Measurements from ENCODE around the gene ARID1A. TPM values are rescaled to one million over a fixed set of nuclear protein-coding genes. Genes with fewer than 3 reads are reported as not detected.

The ARID1A gene
- polyA plus RNA-seq, 1 donor (not counting 4 experiments of a cell fraction or from before 2014, with no cell fraction given) = 10.2 TPM

DNA sequence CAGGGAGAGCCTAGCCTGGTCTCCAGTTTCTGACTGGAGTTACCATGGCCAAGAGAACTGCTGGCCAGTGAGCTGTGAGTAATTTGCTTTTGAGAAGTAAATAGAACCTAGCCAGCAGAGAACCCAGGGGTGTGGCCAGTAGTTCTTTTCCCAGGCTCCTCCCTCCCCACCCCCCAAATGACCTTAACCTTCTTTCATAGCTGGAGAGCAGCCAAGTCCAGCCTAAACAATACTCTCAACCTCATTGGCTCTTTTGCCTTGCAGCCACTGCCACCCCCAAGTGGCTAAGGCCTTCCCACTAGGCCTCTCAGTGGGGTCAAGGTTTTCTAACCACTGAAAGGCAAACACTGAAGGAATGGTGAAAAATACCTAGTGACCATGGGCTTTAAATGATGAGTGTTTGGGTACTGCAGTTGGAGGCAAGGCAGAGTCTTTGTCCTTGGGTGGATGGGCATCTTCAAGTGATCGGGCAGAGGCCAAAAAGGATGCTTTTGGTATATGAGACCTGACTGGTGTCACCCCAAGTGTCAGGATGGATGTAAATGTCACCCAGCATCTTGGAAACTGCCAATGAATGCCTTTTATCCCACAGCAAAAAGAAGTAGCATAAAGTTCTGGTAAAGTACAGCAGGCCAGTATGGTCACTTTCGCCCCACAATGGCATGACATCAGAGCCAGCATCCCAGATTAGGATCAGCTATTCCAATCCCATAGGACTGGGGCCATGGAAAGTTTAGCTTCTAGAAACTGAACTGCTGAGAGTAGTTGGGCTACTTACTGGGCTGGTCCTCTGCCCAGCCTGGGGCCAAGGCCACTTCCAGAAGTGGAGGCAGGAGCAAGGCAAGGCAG, 88.4 kb downstream of the ARID1A start:
- Histone ChIP-seq H3K27ac (ENCODE audit: control insufficient read depth, insufficient read depth, low read length) (no peak overlapping the region), H3K4me3 (ENCODE audit: control insufficient read depth in 2 of 3, extremely low read depth in 1 of 3, insufficient read depth in 2 of 3, low read depth in 1 of 3, low read length in 3 of 3) (no peak overlapping the region), H3K9me3 (ENCODE audit: control insufficient read depth, low read depth, low read length) (no peaks in the 10 kb centered on the region), H3K27me3 (ENCODE audit: control insufficient read depth, extremely low read depth, insufficient read depth, low read length) (no peaks in the 10 kb centered on the region), H3K9ac (ENCODE audit: control insufficient read depth, extremely low read depth, insufficient read depth, low read length) (no peak overlapping the region), H2AFZ (ENCODE audit: control insufficient read depth, low read length) (no peak overlapping the region), H3K9me1 (ENCODE audit: control insufficient read depth, extremely low read depth, insufficient read depth, low read length) (no peaks in the 10 kb centered on the region), H4K20me1 (ENCODE audit: control insufficient read depth, extremely low read depth, insufficient read depth, low read length) (no peaks in the 10 kb centered on the region), H3K79me2 (ENCODE audit: control insufficient read depth, insufficient read depth, low read length) (peaks cover 6% of the 10 kb centered on the region), H3K4me2 (ENCODE audit: control insufficient read depth, extremely low read depth, insufficient read depth, low read depth, low read length) (no peak overlapping the region), H3K4me1 (ENCODE audit: control insufficient read depth, extremely low read depth, insufficient read depth, low read length) (peaks cover 28% of the 10 kb centered on the region), H3K36me3 (ENCODE audit: control insufficient read depth in 2 of 2, extremely low read depth in 1 of 2, insufficient read depth in 2 of 2, low read length in 2 of 2) (peaks cover 15 to 17% of the 10 kb centered on the region in 2 experiments)
- FAIRE-seq (no peak), DNase-seq (ENCODE audit: low read depth, low spot score) (no peak)
- TF ChIP-seq EZH2 (IDR thresholded peaks at IDR 0.05; ENCODE audit: low read length) = no peak
- TF ChIP-seq, protein P1, sequence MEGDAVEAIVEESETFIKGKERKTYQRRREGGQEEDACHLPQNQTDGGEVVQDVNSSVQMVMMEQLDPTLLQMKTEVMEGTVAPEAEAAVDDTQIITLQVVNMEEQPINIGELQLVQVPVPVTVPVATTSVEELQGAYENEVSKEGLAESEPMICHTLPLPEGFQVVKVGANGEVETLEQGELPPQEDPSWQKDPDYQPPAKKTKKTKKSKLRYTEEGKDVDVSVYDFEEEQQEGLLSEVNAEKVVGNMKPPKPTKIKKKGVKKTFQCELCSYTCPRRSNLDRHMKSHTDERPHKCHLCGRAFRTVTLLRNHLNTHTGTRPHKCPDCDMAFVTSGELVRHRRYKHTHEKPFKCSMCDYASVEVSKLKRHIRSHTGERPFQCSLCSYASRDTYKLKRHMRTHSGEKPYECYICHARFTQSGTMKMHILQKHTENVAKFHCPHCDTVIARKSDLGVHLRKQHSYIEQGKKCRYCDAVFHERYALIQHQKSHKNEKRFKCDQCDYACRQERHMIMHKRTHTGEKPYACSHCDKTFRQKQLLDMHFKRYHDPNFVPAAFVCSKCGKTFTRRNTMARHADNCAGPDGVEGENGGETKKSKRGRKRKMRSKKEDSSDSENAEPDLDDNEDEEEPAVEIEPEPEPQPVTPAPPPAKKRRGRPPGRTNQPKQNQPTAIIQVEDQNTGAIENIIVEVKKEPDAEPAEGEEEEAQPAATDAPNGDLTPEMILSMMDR (optimal IDR thresholded peaks at IDR 0.05 in 1 of 3, IDR thresholded peaks at IDR 0.05 in 1 of 3, conservative IDR thresholded peaks at IDR 0.05 in 1 of 3; ENCODE audit: extremely low read depth in 1 of 3, insufficient read depth in 2 of 3, low read length in 3 of 3) = no peak
- dilution Hi-C loops (cut with MboI; ENCODE audit: extremely low pct_ligation_motif_present, low sequenced_read_pairs) = no loop called here

DNA sequence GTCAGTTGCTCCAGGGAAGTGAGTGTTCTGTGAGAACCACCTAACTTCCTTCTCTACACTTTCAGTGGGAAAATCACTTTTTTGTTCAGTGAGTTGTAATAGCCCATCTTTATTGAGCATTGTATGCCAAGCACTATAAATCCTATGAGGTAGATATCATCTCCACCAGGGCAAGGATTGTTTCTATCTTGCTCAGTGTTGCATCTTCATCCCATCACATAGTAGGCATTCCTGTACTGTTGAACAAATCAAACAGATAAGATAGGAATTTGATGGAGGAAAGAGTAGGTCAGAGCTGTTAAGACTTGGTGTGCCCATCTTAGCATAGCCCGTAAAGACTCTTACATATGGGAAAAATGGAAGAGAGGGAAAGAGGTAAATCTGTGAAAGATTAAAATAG, 89.1 kb downstream of the ARID1A start:
- Histone ChIP-seq H3K4me3 (ENCODE audit: control insufficient read depth in 2 of 3, extremely low read depth in 1 of 3, insufficient read depth in 2 of 3, low read depth in 1 of 3, low read length in 3 of 3) (no peak overlapping the region), H3K27ac (ENCODE audit: control insufficient read depth, insufficient read depth, low read length) (no peak overlapping the region), H4K20me1 (ENCODE audit: control insufficient read depth, extremely low read depth, insufficient read depth, low read length) (no peaks in the 10 kb centered on the region), H3K36me3 (ENCODE audit: control insufficient read depth in 2 of 2, extremely low read depth in 1 of 2, insufficient read depth in 2 of 2, low read length in 2 of 2) (peaks cover 9 to 13% of the 10 kb centered on the region in 2 experiments), H3K79me2 (ENCODE audit: control insufficient read depth, insufficient read depth, low read length) (peaks cover 4% of the 10 kb centered on the region), H3K9ac (ENCODE audit: control insufficient read depth, extremely low read depth, insufficient read depth, low read length) (no peak overlapping the region), H3K4me1 (ENCODE audit: control insufficient read depth, extremely low read depth, insufficient read depth, low read length) (peaks cover 28% of the 10 kb centered on the region), H3K27me3 (ENCODE audit: control insufficient read depth, extremely low read depth, insufficient read depth, low read length) (no peaks in the 10 kb centered on the region), H3K9me3 (ENCODE audit: control insufficient read depth, low read depth, low read length) (no peaks in the 10 kb centered on the region), H3K9me1 (ENCODE audit: control insufficient read depth, extremely low read depth, insufficient read depth, low read length) (no peaks in the 10 kb centered on the region), H3K4me2 (ENCODE audit: control insufficient read depth, extremely low read depth, insufficient read depth, low read depth, low read length) (no peak overlapping the region), H2AFZ (ENCODE audit: control insufficient read depth, low read length) (no peak overlapping the region)
- FAIRE-seq = no peak
- dilution Hi-C loops (cut with MboI; ENCODE audit: extremely low pct_ligation_motif_present, low sequenced_read_pairs) = no loop called here
- TF ChIP-seq EZH2 (IDR thresholded peaks at IDR 0.05; ENCODE audit: low read length) = no peak
- TF ChIP-seq, protein P1 (optimal IDR thresholded peaks at IDR 0.05 in 1 of 3, IDR thresholded peaks at IDR 0.05 in 1 of 3, conservative IDR thresholded peaks at IDR 0.05 in 1 of 3; ENCODE audit: extremely low read depth in 1 of 3, insufficient read depth in 2 of 3, low read length in 3 of 3) = no peak
- no peak for DNase-seq (ENCODE audit: low read depth, low spot score)

Measured in keratinocyte (primary cell).